ENCODE results near the gene SLC6A8. TPM values are rescaled to one million over a fixed set of nuclear protein-coding genes. Genes with fewer than 3 reads are reported as not detected.
A peak's percentile ranks its signal among the peaks of the same experiment; 100 is the strongest.

Gene SLC6A8
- total RNA-seq, 1 donor from 2014 or later = 178 TPM

- DNase-seq (ENCODE audit: missing footprints) (peak; percentile 46), ATAC-seq (peak; percentile 28)
- intact Hi-C loops (cut with DNase I) = loop anchor here (5.0 kb wide), 1 partner anchor 89 kb away; no protein-coding TSS in a partner anchor
These were observed 40.9 kb upstream of the SLC6A8 start, which contains the start of gene DUSP9 for GRCh38 chrX:153646620-153647373. TSS of gene DUSP9 (plus strand) at chrX:153647203. CDS start at chrX:153647954, 751 bp downstream.

DNA sequence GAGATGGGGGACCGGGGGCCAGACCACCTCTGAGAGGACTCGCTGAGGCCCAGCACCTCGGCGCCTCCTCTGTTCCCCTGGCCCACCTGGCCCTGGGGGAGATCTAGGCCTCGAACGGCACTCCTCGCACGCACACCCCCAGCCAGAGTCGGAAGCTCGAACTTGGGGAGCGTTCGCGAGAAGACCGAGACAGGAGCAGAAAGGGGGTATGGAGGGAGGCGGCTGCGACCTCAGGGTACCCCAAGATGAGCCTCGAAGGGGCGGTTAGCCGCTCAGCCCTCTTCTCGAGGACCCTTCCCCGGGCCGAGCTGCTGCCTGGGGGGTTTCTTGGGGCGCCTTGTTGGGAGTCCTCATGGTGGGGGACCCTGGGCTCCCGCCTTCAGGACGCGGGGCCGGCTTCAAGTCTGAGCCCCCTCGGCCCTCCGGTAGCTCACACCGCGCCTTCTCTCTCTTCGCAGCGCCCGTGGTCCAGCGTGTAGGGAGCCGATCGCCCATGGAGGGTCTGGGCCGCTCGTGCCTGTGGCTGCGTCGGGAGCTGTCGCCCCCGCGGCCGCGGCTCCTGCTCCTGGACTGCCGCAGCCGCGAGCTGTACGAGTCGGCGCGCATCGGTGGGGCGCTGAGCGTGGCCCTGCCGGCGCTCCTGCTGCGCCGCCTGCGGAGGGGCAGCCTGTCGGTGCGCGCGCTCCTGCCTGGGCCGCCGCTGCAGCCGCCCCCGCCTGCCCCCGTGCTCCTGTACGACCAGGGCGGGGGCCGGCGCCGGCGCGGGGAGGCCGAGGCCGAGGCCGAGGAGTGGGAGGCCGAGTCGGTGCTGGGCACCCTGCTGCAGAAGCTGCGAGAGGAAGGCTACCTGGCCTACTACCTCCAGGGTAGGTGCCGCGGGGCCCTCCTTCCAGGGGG, 40.0 kb upstream of the SLC6A8 start:
- peak; percentile 9 for DNase-seq (ENCODE audit: missing footprints)
- intact Hi-C loops (cut with DNase I) = loop anchor here (5.0 kb wide), 1 partner anchor 90 kb away; no protein-coding TSS in a partner anchor

DNA sequence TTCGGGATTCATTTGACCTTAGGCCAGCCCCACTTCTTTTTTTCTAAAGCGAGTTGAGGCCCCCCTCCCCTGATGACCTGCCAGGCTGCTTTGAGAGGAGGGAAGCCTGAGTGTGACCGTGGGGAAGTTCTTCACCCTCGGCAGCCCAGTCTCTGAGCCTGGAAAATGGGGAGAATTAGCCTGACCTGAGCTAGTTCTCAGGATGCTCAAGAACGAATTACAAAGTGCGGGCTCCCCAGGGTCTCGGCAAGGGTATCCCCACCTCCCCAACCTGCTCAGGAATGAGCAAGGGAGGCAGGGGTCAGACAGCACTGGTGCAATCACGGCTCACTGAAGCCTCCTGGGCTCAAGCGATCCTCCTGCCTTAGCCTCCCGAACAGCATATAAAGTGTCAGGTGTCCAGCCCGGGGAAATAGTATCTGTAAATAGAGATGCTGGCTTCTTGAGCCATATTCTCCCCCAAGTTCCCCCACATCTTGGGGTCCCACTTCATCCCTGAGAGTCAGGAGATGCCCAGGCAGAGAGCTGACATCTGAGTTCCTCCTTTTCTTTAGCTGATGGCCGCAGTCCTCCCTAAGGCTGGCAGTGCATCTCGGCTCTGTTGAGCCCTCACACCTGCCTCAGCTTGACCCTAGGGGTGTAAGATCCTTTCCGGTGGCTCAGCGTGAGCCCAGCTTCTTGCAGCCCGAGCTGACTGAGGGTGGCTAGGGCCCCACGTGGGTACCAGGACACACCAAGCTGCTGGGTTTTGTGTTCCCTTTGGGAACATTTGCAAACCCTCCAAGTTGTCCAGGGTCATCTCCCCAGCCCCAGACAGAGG, 39.2 kb upstream of the SLC6A8 start:
- intact Hi-C loops (cut with DNase I) = loop anchor here (5.0 kb wide), 1 partner anchor 91 kb away; no protein-coding TSS in a partner anchor
- ATAC-seq (no peak), DNase-seq (ENCODE audit: missing footprints) (peak; percentile 9)

More for the DNA sequence above, 40.0 kb upstream of the SLC6A8 start:
- ATAC-seq = no peak

DNA sequence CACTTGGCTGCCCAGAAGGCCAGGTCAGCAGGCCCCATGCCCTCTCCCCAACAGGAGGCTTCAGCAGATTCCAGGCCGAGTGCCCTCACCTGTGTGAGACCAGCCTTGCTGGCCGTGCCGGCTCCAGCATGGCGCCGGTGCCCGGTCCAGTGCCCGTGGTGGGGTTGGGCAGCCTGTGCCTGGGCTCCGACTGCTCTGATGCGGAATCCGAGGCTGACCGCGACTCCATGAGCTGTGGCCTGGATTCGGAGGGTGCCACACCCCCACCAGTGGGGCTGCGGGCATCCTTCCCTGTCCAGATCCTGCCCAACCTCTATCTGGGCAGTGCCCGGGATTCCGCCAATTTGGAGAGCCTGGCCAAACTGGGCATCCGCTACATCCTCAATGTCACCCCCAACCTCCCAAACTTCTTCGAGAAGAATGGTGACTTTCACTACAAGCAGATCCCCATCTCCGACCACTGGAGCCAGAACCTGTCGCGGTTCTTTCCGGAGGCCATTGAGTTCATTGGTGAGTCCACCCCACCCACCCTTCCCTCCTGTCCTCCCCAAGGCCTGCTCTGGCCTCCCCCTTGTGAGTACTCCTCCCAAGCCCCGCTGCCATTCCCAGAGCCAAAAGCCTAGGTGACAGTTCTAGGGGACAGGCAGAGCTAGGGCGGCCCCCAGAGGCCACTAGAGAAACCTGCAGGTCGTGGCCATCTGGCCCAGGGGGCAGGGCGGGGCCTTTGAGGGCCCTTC, 38.4 kb upstream of the SLC6A8 start:
- peak; percentile 21 for DNase-seq (ENCODE audit: missing footprints)
- ATAC-seq = no peak
- intact Hi-C loops (cut with DNase I) = loop anchor here (5.0 kb wide), 1 partner anchor 92 kb away; no protein-coding TSS in a partner anchor

DNA sequence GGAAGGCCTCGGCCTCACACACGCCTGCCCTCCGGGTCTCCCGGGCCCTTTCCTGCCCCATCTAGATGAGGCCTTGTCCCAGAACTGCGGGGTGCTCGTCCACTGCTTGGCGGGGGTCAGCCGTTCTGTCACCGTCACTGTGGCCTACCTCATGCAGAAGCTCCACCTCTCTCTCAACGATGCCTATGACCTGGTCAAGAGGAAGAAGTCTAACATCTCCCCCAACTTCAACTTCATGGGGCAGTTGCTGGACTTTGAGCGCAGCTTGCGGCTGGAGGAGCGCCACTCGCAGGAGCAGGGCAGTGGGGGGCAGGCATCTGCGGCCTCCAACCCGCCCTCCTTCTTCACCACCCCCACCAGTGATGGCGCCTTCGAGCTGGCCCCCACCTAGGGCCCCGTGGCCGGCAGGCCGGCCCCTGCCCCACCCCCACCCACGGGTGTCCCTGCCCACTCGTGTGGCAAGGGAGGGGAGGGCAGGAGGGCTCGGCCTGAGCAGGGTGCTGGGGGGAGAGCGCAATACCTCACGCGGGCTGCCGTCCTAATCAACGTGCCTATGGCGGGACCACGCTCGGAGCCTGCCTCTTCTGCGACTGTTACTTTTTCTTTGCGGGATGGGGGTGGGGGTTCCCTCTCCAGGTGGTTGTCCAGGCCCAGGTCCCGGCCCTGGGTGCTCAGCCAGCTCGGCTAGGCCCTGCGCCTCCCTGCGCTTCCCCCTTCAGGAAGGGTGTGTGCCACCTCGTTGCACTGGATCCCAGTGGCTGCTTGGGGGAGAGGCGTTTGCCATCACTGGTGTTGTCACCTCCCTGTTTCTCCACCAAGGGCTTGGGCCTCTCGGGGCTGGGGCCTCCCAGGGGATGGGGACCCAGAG, 37.6 kb upstream of the SLC6A8 start:
- intact Hi-C loops (cut with DNase I) = loop anchor here (5.0 kb wide), 1 partner anchor 93 kb away; no protein-coding TSS in a partner anchor
- peak; percentile 20 for DNase-seq (ENCODE audit: missing footprints)

DNA sequence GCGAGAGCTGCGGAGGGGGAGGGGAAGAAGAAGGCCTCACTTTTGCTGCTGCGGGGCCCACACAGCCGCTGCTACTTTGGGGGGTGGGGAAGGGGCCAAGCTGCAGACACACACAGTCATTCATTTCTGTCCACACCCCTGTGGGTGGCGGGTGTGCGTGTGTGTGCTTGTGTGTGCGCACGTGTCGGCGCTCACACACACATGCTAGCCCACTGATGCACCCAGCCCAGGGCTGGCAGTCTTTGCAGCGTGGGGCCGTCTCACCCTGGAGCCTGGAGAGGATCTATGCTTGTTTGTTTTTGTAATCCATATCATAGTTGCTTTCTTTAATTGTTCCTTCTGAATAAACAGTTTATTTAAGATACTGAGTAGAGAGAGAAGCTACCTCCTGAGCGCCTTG, 36.8 kb upstream of the SLC6A8 start:
- intact Hi-C loops (cut with DNase I) = no loop called here
- ATAC-seq (no peak), DNase-seq (ENCODE audit: missing footprints) (peak; percentile 22)

More for the DNA sequence above, 37.6 kb upstream of the SLC6A8 start:
- no peak for ATAC-seq

DNA sequence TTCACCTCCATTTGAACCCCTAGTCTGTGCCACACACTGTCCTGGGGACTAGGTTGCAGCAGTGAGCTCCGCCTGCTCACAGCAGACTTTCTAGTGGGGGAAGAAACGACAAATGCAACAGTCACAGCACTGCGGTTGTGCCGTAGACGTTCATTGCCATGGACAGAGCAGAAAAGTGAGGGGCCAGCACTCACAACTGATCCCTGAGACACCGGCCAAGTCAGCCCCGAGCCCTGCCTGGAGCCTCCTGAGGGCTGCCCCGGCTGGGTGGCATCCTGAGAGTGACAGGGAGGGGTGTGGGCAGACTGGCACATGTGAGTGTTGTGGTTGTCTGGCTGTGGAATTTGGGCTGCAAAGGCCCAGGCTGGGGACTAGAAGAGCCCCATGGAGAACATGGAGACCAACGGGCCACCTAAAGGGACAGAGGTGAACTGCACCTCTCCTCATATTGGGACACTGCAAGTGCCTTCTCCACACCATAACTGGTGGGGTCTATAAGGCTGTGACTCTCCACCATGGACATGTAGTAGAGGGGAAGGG, 36.1 kb upstream of the SLC6A8 start:
- DNase-seq (ENCODE audit: missing footprints) (peak; percentile 49), ATAC-seq (no peak)
- intact Hi-C loops (cut with DNase I) = no loop called here

GRCh38 chrX:153653556-153653955, 34.2 kb upstream of the SLC6A8 start:
- ATAC-seq (no peak), DNase-seq (ENCODE audit: missing footprints) (no peak)
- intact Hi-C loops (cut with DNase I) = no loop called here

- intact Hi-C loops (cut with DNase I) = no loop called here
- ATAC-seq = no peak
- peak; percentile 21 for DNase-seq (ENCODE audit: missing footprints)
These were observed 30.6 kb upstream of the SLC6A8 start for GRCh38 chrX:153657161-153657560.

GRCh38 chrX:153659268-153659667, 28.5 kb upstream of the SLC6A8 start:
- ATAC-seq (no peak), DNase-seq (ENCODE audit: missing footprints) (no peak)
- intact Hi-C loops (cut with DNase I) = no loop called here

GRCh38 chrX:153662266-153662665, 25.5 kb upstream of the SLC6A8 start:
- no peak for ATAC-seq
- peak; percentile 75 for DNase-seq (ENCODE audit: missing footprints)
- intact Hi-C loops (cut with DNase I) = no loop called here

DNA sequence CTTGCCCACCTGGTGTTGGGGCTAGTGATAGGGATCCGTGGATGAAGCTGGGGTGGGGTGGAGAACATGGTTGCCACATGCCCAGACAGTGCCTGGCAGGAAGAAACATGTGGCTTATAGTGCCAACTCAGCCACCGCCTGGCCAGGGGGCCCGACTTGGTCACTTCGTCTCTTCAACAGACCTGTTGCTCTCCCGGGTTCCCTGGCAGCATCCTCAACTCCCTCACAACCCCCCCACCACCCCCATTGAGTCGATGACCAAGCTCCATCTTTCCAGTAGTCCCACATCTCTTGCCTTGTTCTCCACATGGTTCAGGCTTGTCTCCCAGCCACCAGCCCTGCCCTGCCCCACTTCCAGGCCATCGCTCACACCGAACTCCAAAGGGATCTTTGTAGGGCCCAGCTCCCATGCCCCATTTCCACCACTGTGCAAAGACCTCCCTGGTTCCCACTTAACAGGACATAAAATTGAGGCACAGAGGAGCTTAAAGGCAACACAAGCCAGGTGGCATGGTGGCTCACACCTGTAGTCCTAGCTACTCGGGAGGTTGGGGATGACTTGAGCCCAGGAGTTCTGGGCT, 21.9 kb upstream of the SLC6A8 start:
- intact Hi-C loops (cut with DNase I) = loop anchor here (5.0 kb wide), 3 partner anchors 59 to 709 kb away; no protein-coding TSS in a partner anchor
- DNase-seq (ENCODE audit: missing footprints) (peak; percentile 21), ATAC-seq (no peak)

GRCh38 chrX:153667281-153667955, 20.3 kb upstream of the SLC6A8 start:
- intact Hi-C loops (cut with DNase I) = loop anchor here (5.0 kb wide), 3 partner anchors 60 to 710 kb away; no protein-coding TSS in a partner anchor
- peak; percentile 4 for DNase-seq (ENCODE audit: missing footprints)
- ATAC-seq = no peak

DNA sequence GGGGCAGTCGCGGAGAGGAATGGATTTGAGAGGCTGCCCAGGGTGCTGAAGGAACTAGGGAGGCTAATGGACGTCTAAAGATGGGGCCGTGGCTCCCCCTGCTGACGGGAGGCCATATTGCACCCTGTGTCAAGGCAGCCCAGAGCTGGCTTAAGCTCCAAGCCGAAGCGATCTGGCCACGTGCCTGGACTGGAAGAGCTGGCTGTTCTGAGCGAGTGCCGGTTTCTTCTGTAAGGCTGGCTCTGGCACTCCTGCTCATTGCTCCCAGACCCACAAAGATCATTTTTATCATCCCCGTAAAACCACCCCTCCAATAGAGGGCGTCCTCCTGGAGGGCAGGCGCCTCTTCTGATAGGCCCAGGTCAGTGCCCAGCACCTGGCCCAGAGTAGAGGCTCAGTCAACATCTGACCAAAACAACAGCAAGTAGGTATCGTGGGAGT, 19.8 kb upstream of the SLC6A8 start:
- ATAC-seq = peak; percentile 90
- intact Hi-C loops (cut with DNase I) = loop anchor here (5.0 kb wide), 3 partner anchors 61 to 711 kb away; no protein-coding TSS in a partner anchor
- DNase-seq (ENCODE audit: missing footprints) = peak; percentile 90

DNA sequence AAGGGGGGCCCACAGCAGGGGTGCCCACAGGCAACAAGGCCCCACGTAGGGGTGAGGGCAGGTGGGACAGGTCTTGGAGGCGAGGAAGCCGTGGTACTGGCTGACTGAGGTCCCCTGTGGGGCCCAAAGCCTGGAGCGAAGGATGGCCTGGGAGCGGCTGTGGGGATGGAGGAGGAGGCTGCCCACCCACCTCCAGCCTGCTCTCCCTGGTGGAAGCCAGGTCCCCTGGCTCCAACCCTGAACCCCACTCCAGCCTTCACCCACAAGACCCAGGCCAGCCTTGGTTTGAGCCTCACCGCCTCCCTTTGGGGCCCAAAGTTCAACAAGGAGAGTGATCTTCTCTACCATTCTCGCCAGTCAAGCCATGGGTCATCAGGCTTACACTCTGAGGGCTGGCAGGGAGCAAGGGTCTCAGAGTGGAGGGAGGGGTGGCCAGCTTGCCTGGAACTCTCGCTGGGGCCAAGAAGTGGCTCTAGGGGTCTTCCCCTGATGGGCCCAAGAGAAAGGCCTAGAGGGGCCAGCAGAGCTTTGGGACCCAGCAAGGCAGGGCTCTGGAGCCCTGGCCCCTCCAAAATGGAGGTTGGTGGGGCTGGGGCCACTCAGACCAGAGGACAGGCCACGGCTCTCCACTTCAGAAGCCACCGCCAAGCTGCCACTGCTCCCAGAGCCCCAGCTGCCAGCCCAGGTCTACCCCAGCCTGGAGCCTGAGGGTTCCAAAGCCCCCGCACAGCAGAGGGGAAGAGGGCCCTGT, 19.1 kb upstream of the SLC6A8 start:
- ATAC-seq (no peak), DNase-seq (ENCODE audit: missing footprints) (peak; percentile 15)
- intact Hi-C loops (cut with DNase I) = loop anchor here (5.0 kb wide), 3 partner anchors 61 to 711 kb away; no protein-coding TSS in a partner anchor

Measured in Right ventricle myocardium inferior (tissue), 1 donor.